ENCODE results near the gene CD37. TPM values are rescaled to one million over a fixed set of nuclear protein-coding genes. Genes with fewer than 3 reads are reported as not detected.

Gene CD37
- polyA plus RNA-seq, 1 of the 3 experiments (the other 2 are of a cell fraction): not detected

DNA sequence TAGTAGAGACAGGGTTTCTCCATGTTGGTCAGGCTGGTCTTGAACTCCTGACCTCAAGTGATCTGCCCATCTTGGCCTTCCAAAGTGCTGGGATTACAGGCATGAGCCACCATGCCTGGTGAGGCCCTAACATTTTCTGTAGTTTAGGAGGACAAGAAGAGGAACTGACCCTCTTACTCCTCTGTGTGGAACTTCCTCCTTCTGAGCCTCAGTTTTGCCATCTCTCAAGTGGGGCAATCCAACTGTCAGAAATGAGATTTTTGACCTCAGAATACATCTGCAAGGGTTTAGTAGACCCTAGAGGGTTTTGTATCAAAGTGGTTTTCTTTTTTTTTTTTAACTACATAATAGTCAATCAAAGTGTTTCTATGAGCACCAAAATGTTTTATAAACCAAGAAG, 30.9 kb downstream of the CD37 start:
- Histone ChIP-seq H3K4me3 (ENCODE audit: low read depth in 2 of 2, low read length in 1 of 2) (no peak overlapping the region), H3K27me3 (ENCODE audit: insufficient read depth) (no peaks in the 10 kb centered on the region), H4K20me1 (ENCODE audit: insufficient read depth) (no peaks in the 10 kb centered on the region), H3K4me1 (ENCODE audit: control insufficient read depth in 1 of 2, insufficient read depth in 2 of 2, low read depth in 1 of 2, low read length in 1 of 2) (no peaks in the 10 kb centered on the region; a peak in 1 of 4 replicates), H3K9me2 (no peaks in the 10 kb centered on the region), H3K4me2 (no peak overlapping the region), H3K9ac (no peak overlapping the region), H3K27ac (ENCODE audit: low read depth in 2 of 2, low read length in 1 of 2) (no peak overlapping the region), H3K36me3 (replicated peaks in 1 of 2; ENCODE audit: control insufficient read depth in 1 of 2, insufficient read depth in 2 of 2, low read length in 1 of 2) (no peaks in the 10 kb centered on the region), H3K79me2 (ENCODE audit: insufficient read depth) (peaks cover 18% of the 10 kb centered on the region), H2AFZ (ENCODE audit: low read depth) (no peak overlapping the region), H3F3A (replicated peaks; ENCODE audit: insufficient read depth) (peaks cover 4% of the 10 kb centered on the region), H3K9me3 (no peaks in the 10 kb centered on the region)
- ChIA-PET POLR2A (no interaction called here), CTCF (no interaction called here)
- no peak for DNase-seq
- TF ChIP-seq, protein P1, sequence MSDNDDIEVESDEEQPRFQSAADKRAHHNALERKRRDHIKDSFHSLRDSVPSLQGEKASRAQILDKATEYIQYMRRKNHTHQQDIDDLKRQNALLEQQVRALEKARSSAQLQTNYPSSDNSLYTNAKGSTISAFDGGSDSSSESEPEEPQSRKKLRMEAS (IDR thresholded peaks at IDR 0.05; ENCODE audit: low read depth): no peak
- TF ChIP-seq CHD2 (IDR thresholded peaks at IDR 0.05; ENCODE audit: low read length, partially characterized antibody): no peak
- TF ChIP-seq YY1 (IDR thresholded peaks at IDR 0.05; ENCODE audit: low read depth): no peak
- TF ChIP-seq RAD21 (IDR thresholded peaks at IDR 0.05; ENCODE audit: low read length): no peak
- TF ChIP-seq TAF1 (IDR thresholded peaks at IDR 0.05; ENCODE audit: borderline replicate concordance, low read depth, low read length): no peak
- TF ChIP-seq RCOR1 (IDR thresholded peaks at IDR 0.05; ENCODE audit: low read length): no peak
- no peak for TF ChIP-seq SMC3 (IDR thresholded peaks at IDR 0.05; ENCODE audit: low read depth, low read length)
- TF ChIP-seq, protein P2, sequence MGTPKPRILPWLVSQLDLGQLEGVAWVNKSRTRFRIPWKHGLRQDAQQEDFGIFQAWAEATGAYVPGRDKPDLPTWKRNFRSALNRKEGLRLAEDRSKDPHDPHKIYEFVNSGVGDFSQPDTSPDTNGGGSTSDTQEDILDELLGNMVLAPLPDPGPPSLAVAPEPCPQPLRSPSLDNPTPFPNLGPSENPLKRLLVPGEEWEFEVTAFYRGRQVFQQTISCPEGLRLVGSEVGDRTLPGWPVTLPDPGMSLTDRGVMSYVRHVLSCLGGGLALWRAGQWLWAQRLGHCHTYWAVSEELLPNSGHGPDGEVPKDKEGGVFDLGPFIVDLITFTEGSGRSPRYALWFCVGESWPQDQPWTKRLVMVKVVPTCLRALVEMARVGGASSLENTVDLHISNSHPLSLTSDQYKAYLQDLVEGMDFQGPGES (IDR thresholded peaks at IDR 0.05; ENCODE audit: low read depth, low read length): no peak
- TF ChIP-seq GABPA (IDR thresholded peaks at IDR 0.05; ENCODE audit: low read depth): no peak
- TF ChIP-seq, protein P3, sequence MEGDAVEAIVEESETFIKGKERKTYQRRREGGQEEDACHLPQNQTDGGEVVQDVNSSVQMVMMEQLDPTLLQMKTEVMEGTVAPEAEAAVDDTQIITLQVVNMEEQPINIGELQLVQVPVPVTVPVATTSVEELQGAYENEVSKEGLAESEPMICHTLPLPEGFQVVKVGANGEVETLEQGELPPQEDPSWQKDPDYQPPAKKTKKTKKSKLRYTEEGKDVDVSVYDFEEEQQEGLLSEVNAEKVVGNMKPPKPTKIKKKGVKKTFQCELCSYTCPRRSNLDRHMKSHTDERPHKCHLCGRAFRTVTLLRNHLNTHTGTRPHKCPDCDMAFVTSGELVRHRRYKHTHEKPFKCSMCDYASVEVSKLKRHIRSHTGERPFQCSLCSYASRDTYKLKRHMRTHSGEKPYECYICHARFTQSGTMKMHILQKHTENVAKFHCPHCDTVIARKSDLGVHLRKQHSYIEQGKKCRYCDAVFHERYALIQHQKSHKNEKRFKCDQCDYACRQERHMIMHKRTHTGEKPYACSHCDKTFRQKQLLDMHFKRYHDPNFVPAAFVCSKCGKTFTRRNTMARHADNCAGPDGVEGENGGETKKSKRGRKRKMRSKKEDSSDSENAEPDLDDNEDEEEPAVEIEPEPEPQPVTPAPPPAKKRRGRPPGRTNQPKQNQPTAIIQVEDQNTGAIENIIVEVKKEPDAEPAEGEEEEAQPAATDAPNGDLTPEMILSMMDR (IDR thresholded peaks at IDR 0.05): no peak
- no peak for TF ChIP-seq FOXJ3 (CRISPR knock-in tag; IDR thresholded peaks at IDR 0.05)
- no peak for TF ChIP-seq NRF1 (IDR thresholded peaks at IDR 0.05; ENCODE audit: low read depth, low read length)
- TF ChIP-seq, protein P4, sequence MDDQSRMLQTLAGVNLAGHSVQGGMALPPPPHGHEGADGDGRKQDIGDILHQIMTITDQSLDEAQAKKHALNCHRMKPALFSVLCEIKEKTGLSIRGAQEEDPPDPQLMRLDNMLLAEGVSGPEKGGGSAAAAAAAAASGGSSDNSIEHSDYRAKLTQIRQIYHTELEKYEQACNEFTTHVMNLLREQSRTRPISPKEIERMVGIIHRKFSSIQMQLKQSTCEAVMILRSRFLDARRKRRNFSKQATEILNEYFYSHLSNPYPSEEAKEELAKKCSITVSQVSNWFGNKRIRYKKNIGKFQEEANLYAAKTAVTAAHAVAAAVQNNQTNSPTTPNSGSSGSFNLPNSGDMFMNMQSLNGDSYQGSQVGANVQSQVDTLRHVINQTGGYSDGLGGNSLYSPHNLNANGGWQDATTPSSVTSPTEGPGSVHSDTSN (IDR thresholded peaks at IDR 0.05): no peak
- TF ChIP-seq TCF12 (IDR thresholded peaks at IDR 0.05): no peak
- no peak for TF ChIP-seq NFIC (IDR thresholded peaks at IDR 0.05; ENCODE audit: borderline replicate concordance)
- TF ChIP-seq EZH2phosphoT487 (IDR thresholded peaks at IDR 0.05; ENCODE audit: borderline replicate concordance, low read depth): no peak
- TF ChIP-seq, protein P5, sequence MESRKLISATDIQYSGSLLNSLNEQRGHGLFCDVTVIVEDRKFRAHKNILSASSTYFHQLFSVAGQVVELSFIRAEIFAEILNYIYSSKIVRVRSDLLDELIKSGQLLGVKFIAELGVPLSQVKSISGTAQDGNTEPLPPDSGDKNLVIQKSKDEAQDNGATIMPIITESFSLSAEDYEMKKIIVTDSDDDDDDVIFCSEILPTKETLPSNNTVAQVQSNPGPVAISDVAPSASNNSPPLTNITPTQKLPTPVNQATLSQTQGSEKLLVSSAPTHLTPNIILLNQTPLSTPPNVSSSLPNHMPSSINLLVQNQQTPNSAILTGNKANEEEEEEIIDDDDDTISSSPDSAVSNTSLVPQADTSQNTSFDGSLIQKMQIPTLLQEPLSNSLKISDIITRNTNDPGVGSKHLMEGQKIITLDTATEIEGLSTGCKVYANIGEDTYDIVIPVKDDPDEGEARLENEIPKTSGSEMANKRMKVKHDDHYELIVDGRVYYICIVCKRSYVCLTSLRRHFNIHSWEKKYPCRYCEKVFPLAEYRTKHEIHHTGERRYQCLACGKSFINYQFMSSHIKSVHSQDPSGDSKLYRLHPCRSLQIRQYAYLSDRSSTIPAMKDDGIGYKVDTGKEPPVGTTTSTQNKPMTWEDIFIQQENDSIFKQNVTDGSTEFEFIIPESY (IDR thresholded peaks at IDR 0.05; ENCODE audit: borderline replicate concordance, low read depth): no peak
- TF ChIP-seq, protein P6, sequence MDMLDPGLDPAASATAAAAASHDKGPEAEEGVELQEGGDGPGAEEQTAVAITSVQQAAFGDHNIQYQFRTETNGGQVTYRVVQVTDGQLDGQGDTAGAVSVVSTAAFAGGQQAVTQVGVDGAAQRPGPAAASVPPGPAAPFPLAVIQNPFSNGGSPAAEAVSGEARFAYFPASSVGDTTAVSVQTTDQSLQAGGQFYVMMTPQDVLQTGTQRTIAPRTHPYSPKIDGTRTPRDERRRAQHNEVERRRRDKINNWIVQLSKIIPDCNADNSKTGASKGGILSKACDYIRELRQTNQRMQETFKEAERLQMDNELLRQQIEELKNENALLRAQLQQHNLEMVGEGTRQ (IDR thresholded peaks at IDR 0.05; ENCODE audit: borderline replicate concordance, low read depth, low read length): no peak
- no peak for TF ChIP-seq RXRA (IDR thresholded peaks at IDR 0.05; ENCODE audit: borderline replicate concordance, low read depth)
- no peak for TF ChIP-seq RFX5 (IDR thresholded peaks at IDR 0.05; ENCODE audit: low read length)

Data from SK-N-SH (cell line).